CD8-positive, alpha-beta memory T cell (primary cell): ENCODE data around the gene RRP36. TPM values are rescaled to one million over a fixed set of nuclear protein-coding genes. Genes with fewer than 3 reads are reported as not detected.
A peak's percentile ranks its signal among the peaks of the same experiment; 100 is the strongest.

Source experiments
- CTCF ChIA-PET: fragments of 350-600 bp; sonication (Branson Sonifier 250); formaldehyde crosslinking; loops from one replicate; lab custom pipeline; 2021; ENCODE audit warnings: antibody characterized with exemption; lab: Charles Lee
- POLR2A ChIA-PET: fragments of 350-600 bp; sonication (Branson Sonifier 250); formaldehyde crosslinking; loops from one replicate; lab custom pipeline; 2021; ENCODE audit warnings: antibody characterized with exemption; lab: Charles Lee
- DNase-seq, 5 donors: peaks; one replicate each; pipeline versions ENCODE4 v3.0.0 to v3.0.0-alpha.2; 2020 to 2022; ENCODE audit warnings: mixed read lengths in 1 of 5
- H3K27ac ChIP-seq: one replicate; pipeline ENCODE4 v1.7.0; 2013; ENCODE audit warnings: low read depth, mild to moderate bottlenecking, low read length, moderate library complexity
- H3K27me3 ChIP-seq: 2 replicates; pipeline ENCODE4 v1.7.0; 2013; ENCODE audit warnings: low read length, mild to moderate bottlenecking; ENCODE audit not compliant: insufficient read depth, poor library complexity, severe bottlenecking
- H3K36me3 ChIP-seq: 2 replicates; pipeline ENCODE4 v1.7.0; 2013; ENCODE audit warnings: mild to moderate bottlenecking, low read length, moderate library complexity; ENCODE audit not compliant: insufficient read depth
- H3K4me1 ChIP-seq: 2 replicates; pipeline ENCODE4 v1.7.0; 2013; ENCODE audit warnings: mild to moderate bottlenecking, low read length, moderate library complexity; ENCODE audit not compliant: insufficient read depth
- H3K4me3 ChIP-seq: 2 replicates; pipeline ENCODE4 v1.7.0; 2013; ENCODE audit warnings: mild to moderate bottlenecking, low read length
- H3K9me3 ChIP-seq: 2 replicates; pipeline ENCODE4 v1.7.0; 2013; ENCODE audit warnings: mild to moderate bottlenecking, low read length
- H3K27ac Mint-ChIP-seq, 8 donors: one replicate each; pipeline ENCODE4 v1.8.0; 2020 to 2021; ENCODE audit warnings: mixed read lengths in 8 of 8, mild to moderate bottlenecking in 6 of 8, inconsistent platforms in 3 of 8, moderate library complexity in 3 of 8
- H3K27me3 Mint-ChIP-seq, 2 donors: one replicate each; pipeline ENCODE4 v1.8.0; 2020 to 2021; ENCODE audit warnings: mixed read lengths in 2 of 2, mild to moderate bottlenecking in 1 of 2, moderate library complexity in 1 of 2
- H3K36me3 Mint-ChIP-seq, 3 donors: one replicate each; pipeline ENCODE4 v1.8.0; 2020 to 2021; ENCODE audit warnings: mixed read lengths in 3 of 3, inconsistent platforms in 1 of 3, mild to moderate bottlenecking in 1 of 3
- H3K4me1 Mint-ChIP-seq, 3 donors: one replicate each; pipeline ENCODE4 v1.8.0; 2020 to 2021; ENCODE audit warnings: mixed read lengths in 3 of 3, inconsistent platforms in 1 of 3, mild to moderate bottlenecking in 1 of 3
- H3K4me3 Mint-ChIP-seq, 7 donors: one replicate each; pipeline ENCODE4 v1.8.0; 2020 to 2021; ENCODE audit warnings: mixed read lengths in 7 of 7, mild to moderate bottlenecking in 6 of 7, moderate library complexity in 4 of 7, inconsistent platforms in 2 of 7
- H3K9me3 Mint-ChIP-seq, 5 donors: one replicate each; pipeline ENCODE4 v1.8.0; 2020 to 2022; ENCODE audit warnings: mixed read lengths in 5 of 5, mild to moderate bottlenecking in 3 of 5, moderate library complexity in 2 of 5, inconsistent platforms in 1 of 5
- polyA plus RNA-seq: library from polyadenylated mRNA; unstranded; fragments of 300-500 nt; fragmentation: Illumina TruSeq; gene quantifications from one replicate; pipeline ENCODE4 v1.2.3, GENCODE V29; 2021
- total RNA-seq, 2 experiments: library from RNA; stranded (reverse); gene quantifications; one replicate each; pipeline ENCODE4 v1.2.3, GENCODE V29; 2021

RRP36 gene
- total and polyA plus RNA-seq, 3 experiments from 2014 or later, result 86.2 to 120 (median 114) TPM

GRCh38 chr6:43016176-43016942, 5.1 kb upstream of the RRP36 start:
- Histone ChIP-seq H3K9me3 (no peaks in the 10 kb centered on the region), H3K4me3 (no peak overlapping the region), H3K4me1 (peaks cover 51% of the 10 kb centered on the region), H3K27ac (peak overlapping the region; percentile 15), H3K36me3 (peaks cover 18% of the 10 kb centered on the region), H3K27me3 (no peaks in the 10 kb centered on the region)
- DNase-seq, result no peak
- peak overlapping the region; percentile 24 to 87 (median 47) for H3K4me3 Mint-ChIP-seq
- peaks cover 0 to 68% (median 7%) of the 10 kb centered on the region in 3 donors for H3K36me3 Mint-ChIP-seq
- peaks cover 53 to 72% (median 59%) of the 10 kb centered on the region in 3 donors for H3K4me1 Mint-ChIP-seq
- peak overlapping the region in 4 of 8 donors; percentile 14 to 88 (median 70) for H3K27ac Mint-ChIP-seq
- CTCF ChIA-PET, result interaction anchor here (1.3 kb wide), 2 partner anchors 16 to 37 kb away, joined by 3 read pairs; partner anchors contain the start of gene CUL7
- POLR2A ChIA-PET, result interaction anchor here (1.4 kb wide), 1 partner anchor 87 kb away, joined by 3 read pairs; the partner anchor contains the start of gene CNPY3
- H3K9me3 Mint-ChIP-seq, result no peaks in the 10 kb centered on the region
- peaks cover 0 to 2% of the 10 kb centered on the region in 2 donors for H3K27me3 Mint-ChIP-seq

DNA sequence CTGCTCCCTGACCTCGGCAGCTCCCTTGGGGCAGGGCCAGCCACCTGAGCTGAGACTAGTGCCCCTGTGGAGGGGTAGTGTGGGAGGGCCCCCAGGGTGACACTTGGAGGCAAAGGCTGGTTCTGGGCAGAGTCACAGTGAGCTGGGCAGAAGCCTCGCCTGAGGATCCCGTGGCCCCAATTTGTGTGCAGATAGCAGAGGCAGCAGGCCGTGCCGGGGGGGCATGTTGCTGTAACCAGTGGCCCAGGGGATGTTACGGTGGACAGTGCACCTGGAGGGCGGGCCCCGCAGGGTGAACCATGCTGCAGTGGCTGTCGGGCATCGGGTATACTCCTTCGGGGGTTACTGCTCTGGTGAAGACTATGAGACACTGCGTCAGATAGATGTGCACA, 4.5 kb upstream of the RRP36 start:
- no peaks in the 10 kb centered on the region for H3K27me3 ChIP-seq
- Mint-ChIP-seq H3K4me3 (peak overlapping the region in 1 of 7 donors; percentile 6), H3K36me3 (peaks cover 0 to 67% (median 8%) of the 10 kb centered on the region in 3 donors), H3K9me3 (no peaks in the 10 kb centered on the region), H3K27ac (peak overlapping the region in 2 of 8 donors; percentile 14 to 88), H3K27me3 (peaks cover 0 to 2% of the 10 kb centered on the region in 2 donors), H3K4me1 (peaks cover 52 to 70% (median 57%) of the 10 kb centered on the region in 3 donors)
- no peak for DNase-seq
- no peaks in the 10 kb centered on the region for H3K9me3 ChIP-seq
- CTCF ChIA-PET, result interaction anchor here (1.3 kb wide), 1 partner anchor 16 kb away, joined by 3 read pairs; no protein-coding TSS in a partner anchor
- peaks cover 16% of the 10 kb centered on the region for H3K36me3 ChIP-seq
- H3K4me1 ChIP-seq, result peaks cover 51% of the 10 kb centered on the region
- no peak overlapping the region for H3K4me3 ChIP-seq
- POLR2A ChIA-PET, result interaction anchor here (1.4 kb wide), 1 partner anchor 88 kb away, joined by 3 read pairs; the partner anchor contains the start of gene CNPY3
- H3K27ac ChIP-seq, result no peak overlapping the region

DNA sequence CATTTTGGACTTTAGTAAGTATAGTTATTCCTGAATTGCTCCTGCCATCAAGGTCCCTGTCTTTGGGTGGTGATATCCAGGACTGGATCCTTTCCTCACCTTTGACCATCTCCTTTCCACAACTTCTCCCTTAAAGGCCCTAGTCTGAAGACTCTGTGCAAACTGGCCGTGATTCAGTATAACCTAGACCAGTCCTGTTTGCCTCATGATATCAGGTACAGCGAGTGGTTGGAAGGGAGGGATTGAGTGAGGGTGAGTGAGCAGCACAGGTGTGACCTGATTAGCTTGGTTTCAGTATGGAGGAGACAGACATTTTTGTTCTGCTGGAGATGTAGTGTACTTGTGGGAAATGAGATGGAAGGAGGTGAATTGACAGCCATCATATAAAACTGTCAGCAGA, 2.3 kb upstream of the RRP36 start:
- peaks cover 0 to 50% (median 11%) of the 10 kb centered on the region in 3 donors for H3K36me3 Mint-ChIP-seq
- H3K4me1 ChIP-seq, result peaks cover 50% of the 10 kb centered on the region
- H3K36me3 ChIP-seq, result peaks cover 11% of the 10 kb centered on the region
- ChIA-PET POLR2A (interaction anchor here (0.5 kb wide), 1 partner anchor 1065 kb away, joined by 3 read pairs; no protein-coding TSS in a partner anchor), CTCF (no interaction called here)
- peak overlapping the region in 4 of 8 donors; percentile 12 to 84 (median 76) for H3K27ac Mint-ChIP-seq
- H3K27me3 ChIP-seq, result no peaks in the 10 kb centered on the region
- no peaks in the 10 kb centered on the region for H3K27me3 Mint-ChIP-seq
- H3K9me3 ChIP-seq, result no peaks in the 10 kb centered on the region
- H3K4me3 ChIP-seq, result no peak overlapping the region
- H3K27ac ChIP-seq, result no peak overlapping the region
- no peaks in the 10 kb centered on the region for H3K9me3 Mint-ChIP-seq
- peak overlapping the region in 3 of 7 donors; percentile 49 to 81 (median 50) for H3K4me3 Mint-ChIP-seq
- peaks cover 35 to 56% (median 43%) of the 10 kb centered on the region in 3 donors for H3K4me1 Mint-ChIP-seq
- no peak for DNase-seq

- POLR2A ChIA-PET, result interaction anchor here (1.3 to 1.8 kb wide), 2 partner anchors 33 to 41 kb away, joined by 5 to 8 read pairs; partner anchors contain the start of genes CUL7 and PEX6
- CTCF ChIA-PET, result interaction anchor here (1.0 to 1.2 kb wide), 2 partner anchors 12 to 36 kb away, joined by 3 read pairs; partner anchors contain the start of gene PPP2R5D
- Histone ChIP-seq H3K4me3 (no peak overlapping the region), H3K9me3 (no peaks in the 10 kb centered on the region), H3K36me3 (peaks cover 21% of the 10 kb centered on the region), H3K4me1 (peaks cover 47% of the 10 kb centered on the region), H3K27ac (no peak overlapping the region), H3K27me3 (no peaks in the 10 kb centered on the region)
- H3K27ac Mint-ChIP-seq, result peak overlapping the region in 5 of 8 donors; percentile 7 to 90 (median 84)
- H3K4me3 Mint-ChIP-seq, result peak overlapping the region; percentile 25 to 98 (median 86)
- no peak for DNase-seq
- H3K36me3 Mint-ChIP-seq, result peaks cover 6 to 60% (median 19%) of the 10 kb centered on the region in 3 donors
- no peaks in the 10 kb centered on the region for H3K27me3 Mint-ChIP-seq
- H3K4me1 Mint-ChIP-seq, result peaks cover 33 to 53% (median 42%) of the 10 kb centered on the region in 3 donors
- H3K9me3 Mint-ChIP-seq, result no peaks in the 10 kb centered on the region
These were observed 1.2 kb upstream of the RRP36 start for GRCh38 chr6:43020052-43020705.

DNA sequence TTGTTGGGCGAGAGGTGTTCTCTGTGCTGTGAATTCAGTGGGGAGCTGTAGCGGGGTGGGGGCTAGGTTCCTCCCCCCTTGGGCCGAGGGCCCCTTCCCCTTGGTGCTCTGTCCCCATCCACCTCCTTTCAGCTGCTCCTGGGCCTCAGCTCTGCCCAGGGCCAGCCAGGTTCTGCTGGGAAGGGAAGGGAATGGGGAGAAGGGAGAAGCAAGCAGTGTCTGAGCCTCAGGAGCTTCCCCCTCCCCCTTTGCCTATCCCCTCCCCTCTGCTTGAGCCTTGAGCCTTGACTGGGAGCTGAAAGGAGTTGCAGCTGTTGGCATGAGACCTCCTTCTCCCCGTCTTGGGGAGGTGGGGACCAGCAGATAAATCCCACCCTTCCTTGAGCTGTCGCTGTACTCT, 576 bp upstream of the RRP36 start:
- Histone ChIP-seq H3K27ac (peak overlapping the region; percentile 71), H3K36me3 (peaks cover 26% of the 10 kb centered on the region), H3K27me3 (no peaks in the 10 kb centered on the region), H3K4me3 (peak overlapping the region; percentile 68), H3K4me1 (peaks cover 45% of the 10 kb centered on the region), H3K9me3 (no peaks in the 10 kb centered on the region)
- peaks cover 7 to 63% (median 19%) of the 10 kb centered on the region in 3 donors for H3K36me3 Mint-ChIP-seq
- peak overlapping the region; percentile 95 to 99 (median 97) for H3K4me3 Mint-ChIP-seq
- H3K4me1 Mint-ChIP-seq, result peaks cover 31 to 50% (median 41%) of the 10 kb centered on the region in 3 donors
- ChIA-PET CTCF (interaction anchor here (1.0 to 1.2 kb wide), 2 partner anchors 11 to 37 kb away, joined by 3 read pairs; partner anchors contain the start of gene PPP2R5D), POLR2A (interaction anchor here (0.7 to 1.8 kb wide), 5 partner anchors 33 to 91 kb away, joined by 5 to 13 read pairs (median 8); partner anchors contain the start of genes CNPY3, CUL7, KLC4 and MRPL2)
- no peaks in the 10 kb centered on the region for H3K27me3 Mint-ChIP-seq
- H3K27ac Mint-ChIP-seq, result peak overlapping the region in 7 of 8 donors; percentile 7 to 93 (median 84)
- H3K9me3 Mint-ChIP-seq, result no peaks in the 10 kb centered on the region
- DNase-seq, result no peak

GRCh38 chr6:43024436-43024835, 3.0 kb downstream of the RRP36 start:
- DNase-seq, result no peak

DNA sequence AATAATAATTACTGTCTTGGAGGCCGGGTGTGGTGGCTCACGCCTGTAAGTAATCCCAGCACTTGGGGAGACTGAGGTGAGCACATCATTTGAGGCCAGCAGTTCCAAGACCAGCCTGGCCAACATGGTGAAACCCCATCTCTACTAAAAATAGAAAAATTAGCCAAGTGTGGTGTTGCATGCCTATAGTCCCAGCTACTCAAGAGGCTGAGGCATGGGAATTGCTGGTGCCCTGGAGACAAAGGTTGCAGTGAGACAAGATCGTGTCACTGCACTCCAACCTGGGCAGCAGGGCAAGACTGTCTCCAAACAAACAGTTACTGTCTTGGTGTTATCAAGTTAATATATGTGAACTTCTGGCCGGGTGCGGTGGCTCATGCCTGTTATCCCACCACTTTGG, 4.9 kb downstream of the RRP36 start:
- POLR2A ChIA-PET, result no interaction called here
- Mint-ChIP-seq H3K27me3 (peaks cover 0 to 1% of the 10 kb centered on the region in 2 donors), H3K4me1 (peaks cover 17 to 22% (median 20%) of the 10 kb centered on the region in 3 donors), H3K27ac (peak overlapping the region in 2 of 8 donors; percentile 40 to 54), H3K36me3 (peaks cover 14 to 63% (median 21%) of the 10 kb centered on the region in 3 donors), H3K9me3 (no peaks in the 10 kb centered on the region), H3K4me3 (peak overlapping the region in 1 of 7 donors; percentile 70)
- no peak for DNase-seq
- Histone ChIP-seq H3K4me1 (peaks cover 19% of the 10 kb centered on the region), H3K9me3 (no peaks in the 10 kb centered on the region), H3K27ac (no peak overlapping the region), H3K36me3 (peaks cover 53% of the 10 kb centered on the region), H3K4me3 (no peak overlapping the region), H3K27me3 (no peaks in the 10 kb centered on the region)
- CTCF ChIA-PET, result interaction anchor here (3.2 kb wide), 1 partner anchor 117 kb away, joined by 13 read pairs; no protein-coding TSS in a partner anchor

More at GRCh38 chr6:43024436-43024835, 3.0 kb downstream of the RRP36 start:
- CTCF ChIA-PET, result interaction anchor here (1.2 to 3.2 kb wide), 3 partner anchors 10 to 119 kb away, joined by 4 to 13 read pairs (median 5); partner anchors contain the start of genes KLHDC3 and MEA1
- Histone ChIP-seq H3K27ac (no peak overlapping the region), H3K4me3 (no peak overlapping the region), H3K27me3 (no peaks in the 10 kb centered on the region), H3K4me1 (peaks cover 28% of the 10 kb centered on the region), H3K36me3 (peaks cover 47% of the 10 kb centered on the region), H3K9me3 (no peaks in the 10 kb centered on the region)
- Mint-ChIP-seq H3K27ac (peak overlapping the region in 6 of 8 donors; percentile 1 to 91 (median 56)), H3K4me3 (peak overlapping the region in 2 of 7 donors; percentile 40 to 78), H3K4me1 (peaks cover 21 to 29% (median 21%) of the 10 kb centered on the region in 3 donors), H3K9me3 (no peaks in the 10 kb centered on the region), H3K27me3 (peaks cover 0 to 1% of the 10 kb centered on the region in 2 donors), H3K36me3 (peaks cover 14 to 66% (median 19%) of the 10 kb centered on the region in 3 donors)
- POLR2A ChIA-PET, result interaction anchor here (0.6 kb wide), 2 partner anchors 637 to 1525 kb away, joined by 5 read pairs; no protein-coding TSS in a partner anchor
